ENCODE data around the gene MAP3K5.

The MAP3K5 gene

GRCh38 chr6:136546331-136546730 lies 245.9 kb downstream of the MAP3K5 start:
- no peak overlapping the region for H3K4me3 ChIP-seq (ENCODE audit: low read depth, low read length)
- DNase-seq (ENCODE audit: low read depth) = no peak
- TF ChIP-seq CTCF (IDR thresholded peaks at IDR 0.05; ENCODE audit: control insufficient read depth, extremely low read depth, insufficient read depth) = no peak

DNA sequence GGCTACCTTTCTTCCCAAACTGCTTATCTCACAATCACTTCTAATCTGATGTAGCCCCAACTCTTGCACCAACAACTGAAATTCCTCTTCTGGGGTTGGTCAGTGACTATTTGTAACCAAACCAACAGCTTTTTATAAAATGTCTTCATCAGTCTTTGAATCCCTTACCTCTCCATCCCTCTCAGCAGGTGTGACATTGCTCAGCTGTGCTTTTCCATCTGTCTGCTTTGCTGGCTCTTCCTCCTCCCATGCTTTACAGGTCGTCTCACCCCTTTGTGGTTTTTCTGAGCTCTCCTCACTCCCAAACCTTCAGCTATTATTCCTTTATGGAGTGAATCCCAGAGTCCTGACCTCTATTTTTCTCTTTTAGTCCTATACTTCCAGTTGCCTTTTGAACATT lies 248.0 kb downstream of the MAP3K5 start:
- no peak for DNase-seq (ENCODE audit: low read depth)
- H3K4me3 ChIP-seq (ENCODE audit: low read depth, low read length) = no peak overlapping the region
- no peak for TF ChIP-seq CTCF (IDR thresholded peaks at IDR 0.05; ENCODE audit: control insufficient read depth, extremely low read depth, insufficient read depth)

DNA sequence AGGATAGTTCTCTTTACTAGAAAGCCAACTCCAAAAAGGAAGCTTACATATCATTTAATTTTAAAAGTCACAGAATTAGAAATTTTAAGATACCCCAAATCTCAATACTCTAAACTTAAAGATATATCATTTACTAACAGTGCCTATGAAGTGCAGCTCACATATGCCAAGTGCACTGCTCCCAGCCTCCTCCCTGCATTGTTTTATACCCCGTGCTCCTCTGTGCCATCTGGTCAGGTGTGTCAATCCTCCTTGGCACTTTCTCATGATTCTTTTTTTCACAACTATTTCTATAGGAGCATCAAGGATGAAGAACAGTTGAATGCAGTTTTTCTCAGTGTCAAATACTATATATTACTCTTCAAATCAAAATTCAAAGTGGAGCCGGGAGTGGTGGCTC lies 250.9 kb downstream of the MAP3K5 start:
- DNase-seq (ENCODE audit: low read depth) = no peak
- TF ChIP-seq CTCF (IDR thresholded peaks at IDR 0.05; ENCODE audit: control insufficient read depth, extremely low read depth, insufficient read depth) = no peak
- no peak overlapping the region for H3K4me3 ChIP-seq (ENCODE audit: low read depth, low read length)

GRCh38 chr6:136539967-136540652 lies 252.2 kb downstream of the MAP3K5 start:
- no peak for TF ChIP-seq CTCF (IDR thresholded peaks at IDR 0.05; ENCODE audit: control insufficient read depth, extremely low read depth, insufficient read depth)
- no peak for DNase-seq (ENCODE audit: low read depth)
- no peak overlapping the region for H3K4me3 ChIP-seq (ENCODE audit: low read depth, low read length)

GRCh38 chr6:136538836-136539235 lies 253.4 kb downstream of the MAP3K5 start:
- no peak overlapping the region for H3K4me3 ChIP-seq (ENCODE audit: low read depth, low read length)
- no peak for DNase-seq (ENCODE audit: low read depth)
- no peak for TF ChIP-seq CTCF (IDR thresholded peaks at IDR 0.05; ENCODE audit: control insufficient read depth, extremely low read depth, insufficient read depth)

- H3K4me3 ChIP-seq (ENCODE audit: low read depth, low read length) = no peak overlapping the region
- no peak for TF ChIP-seq CTCF (IDR thresholded peaks at IDR 0.05; ENCODE audit: control insufficient read depth, extremely low read depth, insufficient read depth)
- no peak for DNase-seq (ENCODE audit: low read depth)
These were observed 256.2 kb downstream of the MAP3K5 start for GRCh38 chr6:136535880-136536650.

Data from LNCaP clone FGC (cell line).